WTC11 (cell line): ENCODE measurements around the gene TMEM269. TPM values are rescaled to one million over a fixed set of nuclear protein-coding genes. Genes with fewer than 3 reads are reported as not detected.

Experiments
- ATAC-seq: fragments of 200-7000 bp; cut with Tn5 transposase; 2 replicates; pipeline ENCODE4 v1.10.0; 2021; ENCODE audit warnings: mild to moderate bottlenecking, moderate library complexity
- CTCF ChIA-PET: fragments of 300-600 bp; sonication (Branson Sonifier 250); formaldehyde crosslinking; loops from one replicate; lab custom pipeline; 2021; ENCODE audit warnings: antibody characterized with exemption; lab: Charles Lee
- POLR2A ChIA-PET: fragments of 350-600 bp; sonication (Branson Sonifier 250); formaldehyde crosslinking; loops from one replicate; lab custom pipeline; 2021; ENCODE audit warnings: antibody characterized with exemption; lab: Charles Lee
- DNase-seq: peaks from one replicate; pipeline ENCODE4 v3.0.0; 2021; ENCODE audit warnings: low spot score
- H3K27ac Mint-ChIP-seq: 2 replicates; pipeline ENCODE4 v1.8.0; 2021; ENCODE audit warnings: mixed read lengths
- H3K27me3 Mint-ChIP-seq: 2 replicates; pipeline ENCODE4 v1.8.0; 2021; ENCODE audit warnings: low read depth, mild to moderate bottlenecking, moderate library complexity, mixed read lengths
- H3K36me3 Mint-ChIP-seq: 2 replicates; pipeline ENCODE4 v1.8.0; 2021; ENCODE audit warnings: mixed read lengths
- H3K4me1 Mint-ChIP-seq: 2 replicates; pipeline ENCODE4 v1.8.0; 2022; ENCODE audit warnings: mixed read lengths
- H3K4me3 Mint-ChIP-seq: 2 replicates; pipeline ENCODE4 v1.8.0; 2021; ENCODE audit warnings: mild to moderate bottlenecking, moderate library complexity, mixed read lengths
- H3K9me3 Mint-ChIP-seq: 2 replicates; pipeline ENCODE4 v1.8.0; 2021; ENCODE audit warnings: mixed read lengths
- AFF4 ChIP-seq: sonication (generic); formaldehyde crosslinking; IDR thresholded peaks from 2 replicates; pipeline ENCODE4 v1.8.1; 2023; ENCODE audit warnings: mild to moderate bottlenecking, missing genetic modification reagents, borderline replicate concordance
- EMX1 ChIP-seq: fragments of 250-450 bp; sonication (Bioruptor Pico); IDR thresholded peaks from 2 replicates; pipeline ENCODE4 v1.8.0; 2021; ENCODE audit warnings: mild to moderate bottlenecking
- ERG ChIP-seq: fragments of 250-450 bp; sonication (Bioruptor Pico); IDR thresholded peaks from 2 replicates; pipeline ENCODE4 v1.8.0; 2021; ENCODE audit warnings: mild to moderate bottlenecking
- ESRRA ChIP-seq: sonication (generic); formaldehyde crosslinking; IDR thresholded peaks from 2 replicates; pipeline ENCODE4 v1.8.1; 2022; ENCODE audit warnings: mild to moderate bottlenecking, missing genetic modification reagents, borderline replicate concordance
- JAZF1 ChIP-seq: fragments of 250-450 bp; sonication (Bioruptor Pico); IDR thresholded peaks from 2 replicates; pipeline ENCODE4 v1.9.0; 2021; ENCODE audit warnings: moderate library complexity, mild to moderate bottlenecking, inconsistent platforms
- MXD4 ChIP-seq: fragments of 250-450 bp; sonication (Bioruptor Pico); IDR thresholded peaks from 2 replicates; pipeline ENCODE4 v1.8.0; 2021; ENCODE audit warnings: mild to moderate bottlenecking, moderate library complexity, borderline replicate concordance
- NFE2L1 ChIP-seq: sonication (generic); formaldehyde crosslinking; IDR thresholded peaks from 2 replicates; pipeline ENCODE4 v1.8.1; 2023; ENCODE audit warnings: missing genetic modification reagents
- PREB ChIP-seq: sonication (generic); formaldehyde crosslinking; IDR thresholded peaks from 2 replicates; pipeline ENCODE4 v1.8.1; 2022; ENCODE audit warnings: mild to moderate bottlenecking, missing genetic modification reagents, moderate library complexity, borderline replicate concordance
- SMAD3 ChIP-seq: sonication (generic); formaldehyde crosslinking; IDR thresholded peaks from 2 replicates; pipeline ENCODE4 v1.8.0; 2022; ENCODE audit warnings: missing genetic modification reagents, mild to moderate bottlenecking, borderline replicate concordance
- STAT6 ChIP-seq: sonication (generic); formaldehyde crosslinking; conservative IDR thresholded peaks from 2 replicates; pipeline ENCODE4 v1.8.1; 2023; ENCODE audit warnings: mild to moderate bottlenecking, low read depth, missing genetic modification reagents, moderate library complexity
- TEAD1 ChIP-seq: sonication (generic); formaldehyde crosslinking; IDR thresholded peaks from 2 replicates; pipeline ENCODE4 v1.8.0; 2022; ENCODE audit warnings: mild to moderate bottlenecking, missing genetic modification reagents
- TP53 ChIP-seq: sonication (generic); formaldehyde crosslinking; IDR thresholded peaks from 2 replicates; pipeline ENCODE4 v1.8.1; 2023; ENCODE audit warnings: mild to moderate bottlenecking, missing genetic modification reagents
- USF1 ChIP-seq: sonication (generic); formaldehyde crosslinking; IDR thresholded peaks from 2 replicates; pipeline ENCODE4 v1.8.0; 2022; ENCODE audit warnings: mild to moderate bottlenecking, missing genetic modification reagents
- ZNF219 ChIP-seq: sonication (generic); formaldehyde crosslinking; IDR thresholded peaks from 2 replicates; pipeline ENCODE4 v1.8.0; 2023; ENCODE audit warnings: missing genetic modification reagents, mild to moderate bottlenecking, borderline replicate concordance
- ZNF317 ChIP-seq: sonication (generic); formaldehyde crosslinking; IDR thresholded peaks from 2 replicates; pipeline ENCODE4 v1.8.1; 2023; ENCODE audit warnings: low read depth, mild to moderate bottlenecking, moderate library complexity, missing genetic modification reagents, borderline replicate concordance
- ZNF416 ChIP-seq: fragments of 250-450 bp; sonication (Bioruptor Pico); IDR thresholded peaks from 2 replicates; pipeline ENCODE4 v1.9.0; 2021; ENCODE audit warnings: mild to moderate bottlenecking, inconsistent platforms
- total RNA-seq: library from RNA; stranded (reverse); gene quantifications from 3 replicates; pipeline ENCODE4 v1.2.3, GENCODE V29; 2021

The TMEM269 gene
- total RNA-seq, 1 experiment from 2014 or later, result 0.57 TPM

GRCh38 chr1:42735056-42735455 is 49.7 kb upstream of the TMEM269 start (continued):
- TF ChIP-seq USF1 (CRISPR knock-in tag) (no peak), TEAD1 (CRISPR knock-in tag) (no peak), EMX1 (CRISPR knock-in tag) (no peak)

- DNase-seq (no peak), ATAC-seq (no peak)
- peaks cover 32% of the 10 kb centered on the region for H3K4me1 Mint-ChIP-seq
- no peak overlapping the region for H3K4me3 Mint-ChIP-seq
- H3K27ac Mint-ChIP-seq, result no peak overlapping the region
- TF ChIP-seq ERG (no peak), STAT6 (CRISPR knock-in tag) (no peak), TP53 (no peak), AFF4 (CRISPR knock-in tag) (no peak), SMAD3 (CRISPR knock-in tag) (no peak), MXD4 (CRISPR knock-in tag) (no peak)
- H3K9me3 Mint-ChIP-seq, result no peaks in the 10 kb centered on the region
- CTCF ChIA-PET, result interaction anchor here (0.6 to 2.7 kb wide), 14 partner anchors 11 to 177 kb away, joined by 3 to 14 read pairs (median 3); partner anchors contain the start of genes C1orf50, PPIH and ZNF691
- H3K36me3 Mint-ChIP-seq, result no peaks in the 10 kb centered on the region
- POLR2A ChIA-PET, result interaction anchor here (0.6 kb wide), 1 partner anchor 36 kb away, joined by 5 read pairs; no protein-coding TSS in a partner anchor
- H3K27me3 Mint-ChIP-seq, result no peaks in the 10 kb centered on the region
These were observed 49.2 kb upstream of the TMEM269 start for GRCh38 chr1:42735477-42736105.

- Mint-ChIP-seq H3K4me1 (peaks cover 32% of the 10 kb centered on the region), H3K27me3 (no peaks in the 10 kb centered on the region), H3K9me3 (no peaks in the 10 kb centered on the region), H3K36me3 (no peaks in the 10 kb centered on the region), H3K27ac (0 out of 2 replicates have a peak overlapping the region, but pooled peaks have one; percentile 15), H3K4me3 (no peak overlapping the region)
- TF ChIP-seq PREB (no peak), EMX1 (CRISPR knock-in tag) (no peak), ZNF219 (CRISPR knock-in tag) (no peak), ZNF416 (CRISPR knock-in tag) (no peak), ESRRA (no peak), JAZF1 (CRISPR knock-in tag) (no peak), ERG (no peak), ZNF317 (CRISPR knock-in tag) (no peak), NFE2L1 (CRISPR knock-in tag) (no peak)
- ATAC-seq, result peak; percentile 16
- CTCF ChIA-PET, result interaction anchor here (0.6 to 2.7 kb wide), 13 partner anchors 11 to 178 kb away, joined by 3 to 14 read pairs (median 3); partner anchors contain the start of genes C1orf50, PPIH and ZNF691
- POLR2A ChIA-PET, result no interaction called here
- DNase-seq, result peak; percentile 55
These were observed 48.6 kb upstream of the TMEM269 start for GRCh38 chr1:42736152-42736551.
